Measurements from ENCODE around the gene EDN2. TPM values are rescaled to one million over a fixed set of nuclear protein-coding genes. Genes with fewer than 3 reads are reported as not detected.

EDN2 gene
- total RNA-seq, 1 donor from 2014 or later: not detected

DNA sequence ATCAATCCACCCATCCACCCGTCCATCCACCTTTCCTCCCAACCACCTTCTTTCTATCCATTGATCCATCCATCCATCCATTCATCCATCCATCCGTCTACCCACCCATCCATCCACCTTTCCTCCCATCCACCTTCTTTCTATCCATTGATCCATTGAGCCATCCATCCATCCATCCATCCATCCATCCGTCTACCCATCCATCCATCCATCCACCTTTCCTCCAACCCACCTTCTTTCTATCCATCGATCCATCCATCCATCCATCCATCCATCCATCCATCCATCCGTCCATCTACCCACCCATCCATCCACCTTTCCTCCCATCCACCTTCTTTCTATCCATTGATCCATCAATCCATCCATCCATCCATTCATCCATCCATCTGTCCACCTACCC lies 5.1 kb upstream of the EDN2 start:
- intact Hi-C loops (cut with micrococcal nuclease): no loop called here
- H3K27me3 Mint-ChIP-seq: peaks cover 16% of the 10 kb centered on the region
- H3K27ac Mint-ChIP-seq: no peak overlapping the region
- H3K9me3 Mint-ChIP-seq: no peaks in the 10 kb centered on the region
- DNase-seq: no peak
- no peak overlapping the region for H3K4me3 Mint-ChIP-seq
- H3K36me3 Mint-ChIP-seq (ENCODE audit: low read depth): no peaks in the 10 kb centered on the region
- peaks cover 13% of the 10 kb centered on the region for H3K4me1 Mint-ChIP-seq

DNA sequence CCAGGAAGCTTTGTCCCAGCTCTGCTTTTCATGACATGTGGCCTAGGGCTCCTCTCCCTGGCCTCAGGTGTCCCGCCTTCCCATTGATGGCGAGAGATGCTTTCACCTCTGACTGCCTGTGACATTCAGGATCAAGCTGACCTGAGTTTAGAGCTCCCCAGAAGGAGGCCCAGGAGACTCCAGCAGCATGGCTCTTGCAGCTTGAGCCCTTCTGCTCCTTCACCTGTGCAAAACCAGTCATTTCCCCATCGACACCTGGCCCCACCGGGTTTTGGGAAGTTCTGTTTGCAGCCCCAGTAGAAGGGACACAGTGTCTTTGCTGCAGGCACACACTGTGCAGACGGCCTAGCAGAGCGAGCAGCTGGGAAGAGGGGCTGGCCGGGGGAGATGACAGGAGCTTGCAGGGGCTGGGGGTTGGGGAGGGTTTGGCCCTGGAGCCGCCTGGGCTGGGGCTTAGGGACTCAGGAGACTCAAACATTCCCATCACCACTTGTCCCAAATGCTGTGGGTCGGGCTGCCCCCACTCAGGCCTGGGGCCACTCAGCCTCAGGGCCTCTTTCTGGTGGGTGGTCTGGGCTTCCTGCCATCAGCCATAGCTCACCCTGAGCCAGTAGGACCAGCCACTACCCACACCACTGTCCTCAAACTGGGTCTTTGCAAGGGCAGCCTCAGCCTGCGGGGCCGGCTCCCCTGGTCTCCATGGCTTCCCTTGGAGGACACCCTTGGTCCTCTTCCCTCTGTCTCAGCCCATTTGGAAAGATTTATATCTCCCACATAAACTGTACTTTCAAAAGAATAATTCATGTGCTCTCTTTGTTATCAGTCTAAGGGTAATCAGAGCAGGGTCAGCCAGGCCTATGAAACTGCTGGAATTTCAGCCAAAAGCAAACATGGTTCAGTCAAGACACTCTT lies 3.8 kb upstream of the EDN2 start:
- DNase-seq: no peak
- H3K9me3 Mint-ChIP-seq: no peaks in the 10 kb centered on the region
- H3K4me1 Mint-ChIP-seq: peaks cover 13% of the 10 kb centered on the region
- intact Hi-C loops (cut with micrococcal nuclease): no loop called here
- no peaks in the 10 kb centered on the region for H3K36me3 Mint-ChIP-seq (ENCODE audit: low read depth)
- peaks cover 16% of the 10 kb centered on the region for H3K27me3 Mint-ChIP-seq
- no peak overlapping the region for H3K27ac Mint-ChIP-seq
- no peak overlapping the region for H3K4me3 Mint-ChIP-seq

DNA sequence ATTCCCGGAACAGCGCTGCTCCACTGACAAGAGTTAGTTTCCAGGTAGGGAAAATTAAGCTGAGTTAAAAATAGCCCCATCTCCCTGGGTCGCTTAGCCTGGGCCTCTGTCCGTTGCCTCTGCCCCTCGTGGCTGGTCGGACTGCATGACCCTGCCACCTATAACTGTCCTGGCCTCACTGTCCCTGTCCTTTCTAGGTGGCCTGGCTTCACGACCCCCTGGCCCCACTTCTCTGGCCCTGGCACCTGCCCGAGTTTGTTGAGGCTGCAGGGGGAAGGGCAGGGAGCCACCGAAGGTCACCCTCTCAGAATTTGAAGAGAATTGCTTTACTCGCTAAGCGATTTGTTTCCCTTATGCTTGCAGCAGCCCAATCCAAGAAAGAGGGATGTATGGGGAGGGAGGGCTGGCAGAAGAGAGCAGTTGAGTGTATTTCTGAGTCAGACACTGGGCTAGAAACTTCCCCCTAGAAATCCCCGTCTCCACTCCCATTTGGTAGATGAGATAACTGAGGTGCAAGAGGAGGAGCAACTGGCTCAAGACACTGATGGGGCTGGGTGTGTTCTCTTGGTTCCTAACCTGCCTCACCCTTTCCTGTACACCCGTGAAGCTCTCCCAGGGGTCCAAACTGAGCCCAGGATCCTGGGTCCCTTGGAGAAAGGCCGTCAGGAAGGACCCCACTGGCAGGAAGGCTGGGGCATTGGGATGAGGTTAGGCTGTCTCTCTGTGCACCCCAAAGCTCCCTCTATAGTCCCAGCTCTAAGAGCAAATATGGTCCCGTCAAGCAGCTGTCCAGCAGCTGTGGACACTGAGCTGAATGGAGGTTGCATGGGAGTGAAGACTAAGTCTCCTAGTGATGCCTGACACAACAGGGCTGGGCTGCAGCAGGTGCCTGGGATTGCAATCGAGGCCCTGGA lies 2.9 kb upstream of the EDN2 start:
- Mint-ChIP-seq H3K27ac (no peak overlapping the region), H3K4me3 (no peak overlapping the region), H3K4me1 (peaks cover 14% of the 10 kb centered on the region), H3K36me3 (ENCODE audit: low read depth) (no peaks in the 10 kb centered on the region), H3K9me3 (no peaks in the 10 kb centered on the region), H3K27me3 (peaks cover 16% of the 10 kb centered on the region)
- DNase-seq: peak; percentile 63
- intact Hi-C loops (cut with micrococcal nuclease): no loop called here

DNA sequence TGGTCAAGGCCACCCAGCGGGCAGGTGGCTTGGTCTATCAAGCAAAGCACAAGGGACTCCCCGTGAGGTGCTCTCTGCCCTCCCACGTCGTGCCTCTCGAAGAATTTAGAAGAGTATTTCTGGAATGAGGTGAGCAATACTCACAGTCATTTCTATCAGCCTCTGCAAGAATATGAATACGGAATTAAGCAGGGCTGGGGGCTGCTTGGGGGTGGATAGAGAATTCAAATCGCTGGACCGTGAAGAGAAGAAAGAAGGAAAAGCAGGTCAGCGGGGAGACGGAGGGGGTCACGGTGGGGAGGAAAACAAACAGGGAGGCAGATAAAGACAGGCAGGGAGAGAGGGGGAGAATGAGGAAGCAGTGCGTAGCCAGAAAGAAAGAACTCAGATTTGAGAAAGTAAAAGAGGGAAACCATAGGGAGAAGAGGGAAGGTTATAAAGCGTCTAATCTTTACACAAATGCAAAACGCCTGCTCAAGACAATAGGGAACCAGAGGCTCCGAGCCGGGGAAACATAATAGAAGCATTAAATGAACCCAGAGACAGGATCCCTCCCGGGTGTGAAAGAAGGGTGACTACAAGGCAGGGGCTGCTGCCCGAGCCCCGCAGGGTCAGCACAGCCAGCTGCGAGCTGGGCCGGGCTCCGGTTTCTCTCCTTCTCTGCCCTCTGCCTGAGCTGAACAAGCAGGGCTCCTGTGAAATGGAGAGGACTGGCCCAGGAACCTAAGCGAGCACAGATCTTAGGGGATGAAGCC lies 2.1 kb upstream of the EDN2 start:
- Mint-ChIP-seq H3K9me3 (no peaks in the 10 kb centered on the region), H3K27ac (no peak overlapping the region), H3K27me3 (peaks cover 16% of the 10 kb centered on the region), H3K4me3 (peak overlapping the region; percentile 18), H3K4me1 (peaks cover 15% of the 10 kb centered on the region), H3K36me3 (ENCODE audit: low read depth) (no peaks in the 10 kb centered on the region)
- DNase-seq: no peak
- intact Hi-C loops (cut with micrococcal nuclease): no loop called here

DNA sequence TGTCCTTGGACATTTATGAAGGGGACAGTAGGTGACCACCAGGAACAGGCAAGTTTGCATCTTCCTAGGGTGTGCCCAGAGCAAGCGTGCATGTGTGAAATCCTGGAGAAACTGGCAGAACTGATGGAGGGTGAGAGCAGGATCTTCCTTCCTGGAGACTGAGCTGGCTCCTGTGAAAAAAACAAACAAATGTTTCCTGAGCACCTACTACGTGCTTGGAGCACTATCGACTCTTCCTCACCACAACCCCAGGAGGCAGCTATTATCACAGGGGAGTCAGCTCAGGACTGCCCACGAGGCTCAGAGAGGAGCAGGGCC lies 1.5 kb upstream of the EDN2 start:
- no peaks in the 10 kb centered on the region for H3K9me3 Mint-ChIP-seq
- no peak overlapping the region for H3K27ac Mint-ChIP-seq
- no peak for DNase-seq
- intact Hi-C loops (cut with micrococcal nuclease): no loop called here
- H3K4me1 Mint-ChIP-seq: peaks cover 15% of the 10 kb centered on the region
- no peak overlapping the region for H3K4me3 Mint-ChIP-seq
- peaks cover 16% of the 10 kb centered on the region for H3K27me3 Mint-ChIP-seq
- H3K36me3 Mint-ChIP-seq (ENCODE audit: low read depth): no peaks in the 10 kb centered on the region

DNA sequence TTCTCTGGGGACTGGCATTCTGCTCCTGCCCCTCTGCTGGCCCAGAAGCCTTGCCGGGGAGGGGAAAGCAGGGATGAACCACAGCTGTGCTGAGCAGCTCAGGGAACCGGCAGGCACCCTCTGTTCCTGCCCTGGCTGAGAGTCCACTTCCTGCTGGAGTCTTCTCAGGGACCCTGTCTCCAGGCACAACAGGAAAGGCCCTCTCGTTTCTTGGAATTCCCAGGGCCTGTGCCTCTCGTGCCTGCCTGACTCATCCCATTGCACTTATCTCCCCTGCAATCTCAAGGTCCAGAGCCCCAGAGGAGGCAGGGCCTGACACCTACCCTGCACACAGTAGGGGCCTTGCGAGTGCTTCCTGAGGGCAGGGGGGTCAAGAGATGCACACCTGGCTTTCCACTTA lies 1.1 kb upstream of the EDN2 start:
- Mint-ChIP-seq H3K36me3 (ENCODE audit: low read depth) (no peaks in the 10 kb centered on the region), H3K4me3 (no peak overlapping the region), H3K9me3 (no peaks in the 10 kb centered on the region), H3K4me1 (peaks cover 15% of the 10 kb centered on the region), H3K27me3 (peaks cover 16% of the 10 kb centered on the region), H3K27ac (no peak overlapping the region)
- no peak for DNase-seq
- intact Hi-C loops (cut with micrococcal nuclease): no loop called here

DNA sequence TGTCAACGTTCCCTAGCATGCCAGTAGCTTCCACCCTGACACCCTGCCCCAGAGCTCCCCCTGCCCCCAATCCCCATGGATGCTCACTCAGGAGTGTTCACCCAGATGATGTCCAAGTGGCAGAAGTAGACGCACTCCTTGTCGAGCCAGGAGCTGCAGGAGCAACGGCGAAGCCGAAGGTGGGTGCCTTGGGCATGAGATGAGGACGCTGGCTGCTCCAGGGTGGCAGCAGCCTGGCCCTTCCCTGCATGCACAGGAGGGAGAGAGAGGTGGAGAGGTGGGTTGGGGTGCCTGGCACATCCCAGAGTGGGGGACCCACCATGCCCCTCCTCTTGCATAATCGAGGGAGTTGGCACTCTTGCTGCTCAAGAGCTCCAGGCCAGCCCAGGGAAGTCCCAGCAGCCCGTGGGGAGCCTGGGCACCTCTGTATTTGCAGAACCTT lies 502 bp downstream of the EDN2 start:
- Mint-ChIP-seq H3K4me1 (peaks cover 15% of the 10 kb centered on the region), H3K27ac (no peak overlapping the region), H3K27me3 (peaks cover 12% of the 10 kb centered on the region), H3K4me3 (no peak overlapping the region), H3K36me3 (ENCODE audit: low read depth) (no peaks in the 10 kb centered on the region), H3K9me3 (no peaks in the 10 kb centered on the region)
- intact Hi-C loops (cut with micrococcal nuclease): no loop called here
- no peak for DNase-seq

DNA sequence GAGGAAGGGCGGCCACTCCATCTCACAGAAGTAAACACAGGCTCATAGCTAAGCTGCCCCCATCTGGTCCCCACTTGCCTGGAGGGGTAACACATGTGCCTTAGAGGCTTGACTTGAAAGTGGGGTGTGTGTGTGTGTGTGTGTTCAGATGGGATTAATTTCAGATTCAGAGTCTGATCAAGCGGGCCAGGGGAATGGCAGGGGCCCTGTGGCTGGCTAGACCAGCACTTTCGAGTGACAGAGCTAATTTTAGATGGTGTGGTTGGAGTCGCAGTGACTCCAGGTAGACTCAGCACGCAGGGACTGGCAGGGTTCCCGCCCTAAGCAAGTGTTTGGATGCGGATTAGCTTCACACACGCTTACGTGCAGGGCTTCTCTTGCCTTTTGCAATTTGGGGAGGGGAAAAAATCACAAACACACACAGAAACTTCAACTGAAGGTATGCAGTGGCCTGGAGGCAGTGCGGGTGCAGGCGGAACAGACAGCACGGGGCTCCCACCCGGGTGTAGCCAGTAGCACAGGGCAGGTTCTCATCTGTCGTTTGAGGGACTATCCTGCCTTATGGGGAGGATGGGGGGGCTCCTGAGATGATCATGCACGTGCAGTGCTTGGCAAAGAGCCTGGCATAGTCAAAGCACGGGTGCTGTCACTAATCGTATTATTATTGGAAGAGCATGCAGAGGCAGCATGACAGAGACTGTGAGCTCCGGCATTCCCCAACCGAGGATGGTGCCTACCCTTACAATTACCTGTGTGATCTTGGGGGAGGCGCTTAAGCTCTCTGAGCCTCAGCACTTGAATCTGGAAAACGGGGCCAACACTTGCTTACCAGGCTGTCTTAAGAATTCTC lies 1.3 kb downstream of the EDN2 start:
- no peaks in the 10 kb centered on the region for H3K9me3 Mint-ChIP-seq
- H3K27me3 Mint-ChIP-seq: peaks cover 10% of the 10 kb centered on the region
- intact Hi-C loops (cut with micrococcal nuclease): no loop called here

DNA sequence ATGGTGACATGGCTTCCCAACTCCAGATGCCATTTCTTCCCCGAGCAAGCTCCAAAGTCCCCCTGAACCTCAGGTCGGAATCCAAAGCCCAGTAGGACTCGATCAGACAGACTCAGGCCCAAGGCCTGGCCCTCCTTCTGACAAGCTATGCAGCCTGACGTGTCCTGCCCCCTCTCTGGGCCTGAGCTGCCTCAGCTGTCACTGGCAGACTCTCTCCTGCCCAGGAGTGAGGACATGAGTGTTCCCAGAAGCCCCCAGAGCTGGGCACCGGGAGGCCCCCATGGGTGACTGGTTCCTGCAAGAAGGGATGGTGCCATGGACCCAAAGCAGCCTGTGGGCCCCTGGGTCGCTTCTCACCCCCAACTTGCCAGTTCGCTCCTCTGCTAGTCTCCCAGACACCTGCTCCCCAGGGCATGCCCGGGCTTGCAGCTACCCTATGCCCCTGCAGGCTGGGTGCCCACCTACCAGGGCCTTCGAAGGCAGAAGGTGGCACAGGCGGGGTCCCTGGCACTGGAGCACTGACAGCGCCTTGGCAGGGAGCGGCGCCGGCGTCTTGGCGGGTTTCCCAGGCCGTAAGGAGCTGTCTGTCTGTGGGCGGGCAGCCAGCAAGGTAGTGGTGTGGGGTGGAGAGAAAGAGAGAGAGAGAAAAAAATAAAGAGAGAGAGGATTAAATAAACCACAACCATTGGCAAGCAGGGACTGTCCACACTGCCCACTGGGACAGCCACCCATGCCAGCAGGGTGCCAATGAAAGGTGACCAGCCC lies 2.3 kb downstream of the EDN2 start:
- Mint-ChIP-seq H3K4me1 (peaks cover 11% of the 10 kb centered on the region), H3K27ac (no peak overlapping the region), H3K9me3 (no peaks in the 10 kb centered on the region), H3K36me3 (ENCODE audit: low read depth) (no peaks in the 10 kb centered on the region), H3K27me3 (peaks cover 10% of the 10 kb centered on the region), H3K4me3 (no peak overlapping the region)
- DNase-seq: no peak
- intact Hi-C loops (cut with micrococcal nuclease): no loop called here

More for the DNA sequence above, 1.3 kb downstream of the EDN2 start:
- DNase-seq: no peak
- Mint-ChIP-seq H3K27ac (no peak overlapping the region), H3K36me3 (ENCODE audit: low read depth) (no peaks in the 10 kb centered on the region), H3K4me1 (peaks cover 15% of the 10 kb centered on the region), H3K4me3 (no peak overlapping the region)

DNA sequence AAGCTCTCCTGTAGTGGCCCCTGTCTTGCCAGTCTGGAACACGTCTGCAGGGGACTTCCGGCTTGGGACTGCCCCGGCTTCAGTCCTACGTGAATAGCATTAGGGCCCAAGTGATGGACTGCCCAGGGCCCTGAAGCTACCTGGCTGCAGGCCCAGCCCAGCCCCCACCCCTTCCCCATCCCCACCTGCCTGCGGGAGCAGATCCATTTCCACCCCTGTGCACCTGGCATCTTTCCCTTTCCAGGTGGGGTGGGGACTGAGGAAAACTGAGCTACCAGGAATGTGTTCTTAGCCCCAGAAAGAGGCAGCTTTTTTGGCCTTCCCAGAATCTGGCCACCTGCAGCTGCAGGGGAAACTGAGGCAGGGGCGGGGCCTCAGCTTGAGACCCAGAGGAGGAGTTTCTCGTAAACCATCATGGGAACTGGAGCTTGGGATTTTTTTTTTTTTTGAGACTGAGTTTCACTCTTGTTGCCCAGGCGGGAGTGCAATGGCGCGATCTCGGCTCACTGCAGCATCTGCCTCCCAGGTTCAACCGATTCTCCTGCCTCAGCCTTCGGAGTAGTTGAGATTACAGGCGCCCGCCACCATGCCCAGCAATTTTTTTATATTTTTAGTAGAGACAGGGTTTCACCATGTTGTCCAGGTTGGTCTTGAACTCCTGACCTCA lies 3.2 kb downstream of the EDN2 start:
- DNase-seq: no peak
- H3K27me3 Mint-ChIP-seq: peaks cover 4% of the 10 kb centered on the region
- no peak overlapping the region for H3K27ac Mint-ChIP-seq
- H3K36me3 Mint-ChIP-seq (ENCODE audit: low read depth): no peaks in the 10 kb centered on the region
- peaks cover 4% of the 10 kb centered on the region for H3K4me1 Mint-ChIP-seq
- intact Hi-C loops (cut with micrococcal nuclease): no loop called here
- no peak overlapping the region for H3K4me3 Mint-ChIP-seq
- H3K9me3 Mint-ChIP-seq: no peaks in the 10 kb centered on the region

DNA sequence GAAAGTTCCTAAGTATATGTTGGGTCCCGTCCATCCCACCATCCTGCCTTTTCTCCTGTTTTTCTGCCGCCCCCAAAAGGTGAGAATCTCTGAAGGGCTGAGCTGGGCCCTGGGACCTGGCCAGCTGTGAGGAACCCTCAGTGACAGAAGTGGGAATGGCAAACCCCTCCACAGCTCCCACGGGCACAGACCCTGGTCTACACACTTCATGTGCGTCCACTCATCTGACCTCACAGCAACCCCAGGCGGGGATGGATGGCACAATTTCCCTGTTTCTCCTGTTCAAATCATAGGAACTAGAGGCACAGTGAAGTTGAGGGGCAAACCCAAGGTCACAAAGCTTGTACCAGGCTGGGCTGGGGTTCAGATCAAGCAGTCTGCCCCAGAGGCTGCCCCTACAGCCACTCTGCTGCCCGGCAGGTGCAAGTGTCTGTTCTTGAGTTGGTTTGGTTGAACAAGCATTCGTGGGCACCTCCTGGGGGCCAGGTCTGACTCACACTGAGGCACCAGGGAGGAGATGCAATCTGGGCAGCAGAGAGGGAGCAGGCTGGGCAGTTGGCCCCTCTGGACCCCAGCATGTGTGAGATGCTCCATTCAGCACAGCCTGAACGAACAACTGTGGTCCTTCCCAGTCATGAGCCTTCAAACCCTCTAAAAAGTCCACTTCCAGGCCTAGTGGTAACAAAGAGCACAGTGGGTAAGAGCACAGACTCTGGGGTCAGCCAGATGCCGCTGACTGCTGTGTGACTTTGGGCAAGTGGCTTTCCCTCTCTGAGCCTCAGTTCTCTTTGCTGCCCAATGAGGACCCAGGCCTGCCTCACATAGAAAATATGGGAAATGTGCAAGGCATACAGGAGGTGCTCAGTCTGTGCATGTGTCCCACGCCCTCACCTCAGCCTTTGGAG lies 4.0 kb downstream of the EDN2 start:
- Mint-ChIP-seq H3K36me3 (ENCODE audit: low read depth) (no peaks in the 10 kb centered on the region), H3K4me1 (peaks cover 2% of the 10 kb centered on the region), H3K27me3 (peaks cover 4% of the 10 kb centered on the region), H3K27ac (no peak overlapping the region), H3K4me3 (no peak overlapping the region), H3K9me3 (no peaks in the 10 kb centered on the region)
- no peak for DNase-seq
- intact Hi-C loops (cut with micrococcal nuclease): no loop called here

Data from activated CD4-positive, alpha-beta T cell treated with anti-CD3 and anti-CD28 coated beads, Interleukin-2, amount 10 ng/mL, durations not matched to agents 24 days and 14 days (primary cell).